PC-9 (cell line): ENCODE data around the gene TBATA.

ENCODE experiments used
- CTCF ChIP-seq: fragments of 200-600 bp; sonication (generic); conservative IDR thresholded peaks from 2 replicates; pipeline ENCODE4 v1.6.1; 2017; ENCODE audit warnings: mixed run types, antibody characterized with exemption, mild to moderate bottlenecking, moderate library complexity
- EZH2 ChIP-seq: fragments of 200-600 bp; sonication (generic); IDR thresholded peaks from 2 replicates; pipeline ENCODE4 v1.8.0; 2017; ENCODE audit warnings: antibody characterized with exemption, low read depth

GRCh38 chr10:70785190-70785589 is at the start of gene TBATA:
- no peak for TF ChIP-seq EZH2
- no peak for TF ChIP-seq CTCF
